ENCODE measurements around the gene HSPH1. TPM values are rescaled to one million over a fixed set of nuclear protein-coding genes. Genes with fewer than 3 reads are reported as not detected.

HSPH1 gene
- total and polyA plus RNA-seq, 10 of the 15 experiments (the other 5 are each of a cell fraction or from before 2014, with no cell fraction given), result 40.2 to 159 (median 92.6) TPM

GRCh38 chr13:31207661-31208552, 46.2 kb upstream of the HSPH1 start:
- POLR2A ChIA-PET, result no interaction called here
- H3K27me3 ChIP-seq (replicated peaks in 1 of 2; ENCODE audit: control insufficient read depth in 2 of 2, insufficient read depth in 2 of 2, low read length in 1 of 2), result no peaks in the 10 kb centered on the region; a peak in 1 of 4 replicates
- 53% methylated on average over 15 of the region's 15 CpGs for WGBS (ENCODE audit: insufficient coverage, insufficient replicate concordance, low lambda C conversion rate, missing lambda C conversion rate)
- no peak for FAIRE-seq
- in situ Hi-C loops (cut with MboI) (no loop called here), intact Hi-C loops (cut with micrococcal nuclease; ENCODE audit: unreplicated experiment) (no loop called here)
- CTCF ChIA-PET, result interaction anchor here (1.2 kb wide), 1 partner anchor 29 kb away, joined by 5 read pairs; no protein-coding TSS in a partner anchor
- no peak for ATAC-seq
- TF ChIP-seq SIX5 (IDR thresholded peaks at IDR 0.05; ENCODE audit: low read depth, low read length, severe bottlenecking) (no peak), JUNB (IDR thresholded peaks at IDR 0.05) (no peak), RCOR1 (conservative IDR thresholded peaks at IDR 0.05; ENCODE audit: low read depth, low read length) (no peak), TCF7 (IDR thresholded peaks at IDR 0.05; ENCODE audit: borderline replicate concordance) (no peak), MYC (IDR thresholded peaks at IDR 0.05; ENCODE audit: insufficient read depth, insufficient read length, insufficient replicate concordance, low read length, severe bottlenecking) (no peak)
- SMC1A ChIA-PET (ENCODE audit: uncharacterized antibody, unreplicated experiment), result no interaction called here
- H3K27ac ChIP-seq (ENCODE audit: control insufficient read depth, insufficient read depth), result no peak overlapping the region
- RAD21 ChIA-PET (ENCODE audit: unreplicated experiment), result no interaction called here
- DNase-seq (ENCODE audit: low read depth, low spot score), result no peak
- no peaks in the 10 kb centered on the region for H4K20me1 ChIP-seq (ENCODE audit: control insufficient read depth, insufficient read depth)
- H2AFZ ChIP-seq (ENCODE audit: control insufficient read depth, low read depth, low read length), result no peak overlapping the region
- H3K4me2 ChIP-seq (ENCODE audit: control insufficient read depth, insufficient read depth), result no peak overlapping the region
- H3K36me3 ChIP-seq (ENCODE audit: control insufficient read depth in 2 of 2, insufficient read depth in 2 of 2, low read length in 1 of 2), result no peaks in the 10 kb centered on the region
- no peak overlapping the region for H3K4me3 ChIP-seq
- H3K79me2 ChIP-seq (ENCODE audit: control insufficient read depth, insufficient read depth, low read length), result no peaks in the 10 kb centered on the region
- BruUV-seq (replicated peaks), result no TSS peak
- H3K4me1 ChIP-seq (ENCODE audit: control insufficient read depth, insufficient read depth, low read length), result no peaks in the 10 kb centered on the region
- H3K9me3 ChIP-seq (replicated peaks; ENCODE audit: control insufficient read depth, insufficient read depth, low read length), result no peaks in the 10 kb centered on the region
- H3K9ac ChIP-seq (ENCODE audit: control insufficient read depth, insufficient read depth, low read length), result no peak overlapping the region

- CTCF ChIA-PET, result interaction anchor here (1.2 kb wide), 1 partner anchor 160 kb away, joined by 3 read pairs; no protein-coding TSS in a partner anchor
Measured at GRCh38 chr13:31204592-31204991, 42.9 kb upstream of the HSPH1 start.

More at GRCh38 chr13:31204592-31204991, 42.9 kb upstream of the HSPH1 start:
- Histone ChIP-seq H3K9me3 (replicated peaks; ENCODE audit: control insufficient read depth, insufficient read depth, low read length) (no peaks in the 10 kb centered on the region), H3K4me1 (ENCODE audit: control insufficient read depth, insufficient read depth, low read length) (peaks cover 6% of the 10 kb centered on the region), H4K20me1 (ENCODE audit: control insufficient read depth, insufficient read depth) (no peaks in the 10 kb centered on the region), H3K4me3 (no peak overlapping the region), H3K27me3 (replicated peaks in 1 of 2; ENCODE audit: control insufficient read depth in 2 of 2, insufficient read depth in 2 of 2, low read length in 1 of 2) (no peaks in the 10 kb centered on the region; a peak in 1 of 4 replicates), H2AFZ (ENCODE audit: control insufficient read depth, low read depth, low read length) (no peak overlapping the region), H3K79me2 (ENCODE audit: control insufficient read depth, insufficient read depth, low read length) (no peaks in the 10 kb centered on the region), H3K4me2 (ENCODE audit: control insufficient read depth, insufficient read depth) (no peak overlapping the region), H3K9ac (ENCODE audit: control insufficient read depth, insufficient read depth, low read length) (no peak overlapping the region), H3K36me3 (ENCODE audit: control insufficient read depth in 2 of 2, insufficient read depth in 2 of 2, low read length in 1 of 2) (no peaks in the 10 kb centered on the region), H3K27ac (ENCODE audit: control insufficient read depth, insufficient read depth) (no peak overlapping the region)
- ChIA-PET POLR2A (no interaction called here), SMC1A (ENCODE audit: uncharacterized antibody, unreplicated experiment) (no interaction called here), RAD21 (ENCODE audit: unreplicated experiment) (no interaction called here)
- FAIRE-seq (no peak), ATAC-seq (no peak), DNase-seq (ENCODE audit: low read depth, low spot score) (no peak)
- intact Hi-C loops (cut with micrococcal nuclease; ENCODE audit: unreplicated experiment), result no loop called here
- WGBS (ENCODE audit: insufficient coverage, insufficient replicate concordance, low lambda C conversion rate, missing lambda C conversion rate), result 38% methylated on average over 1 of the region's 1 CpG
- no TSS peak for BruUV-seq (replicated peaks)
- in situ Hi-C loops (cut with MboI), result no loop called here
- TF ChIP-seq SIN3A (IDR thresholded peaks at IDR 0.05; ENCODE audit: low read depth, low read length) (no peak), SP1 (IDR thresholded peaks at IDR 0.05; ENCODE audit: low read depth, low read length) (no peak), NFYB (IDR thresholded peaks at IDR 0.05; ENCODE audit: insufficient read depth, low read depth, low read length) (no peak), PAX8 (IDR thresholded peaks at IDR 0.05) (no peak), SMC3 (IDR thresholded peaks at IDR 0.05; ENCODE audit: borderline replicate concordance, low read length) (no peak), IKZF2 (IDR thresholded peaks at IDR 0.05) (no peak), E4F1 (IDR thresholded peaks at IDR 0.05; ENCODE audit: borderline replicate concordance, partially characterized antibody) (no peak), TAF1 (IDR thresholded peaks at IDR 0.05; ENCODE audit: borderline replicate concordance, low read depth, low read length) (no peak), FOXM1 (IDR thresholded peaks at IDR 0.05; ENCODE audit: low read depth, low read length) (no peak), SUZ12 (IDR thresholded peaks at IDR 0.05; ENCODE audit: unreplicated experiment) (no peak), CHD2 (IDR thresholded peaks at IDR 0.05; ENCODE audit: borderline replicate concordance, low read depth, low read length) (no peak)
